ENCODE measurements around the gene SPINK14. TPM values are rescaled to one million over a fixed set of nuclear protein-coding genes. Genes with fewer than 3 reads are reported as not detected.

SPINK14 gene
- total and polyA plus RNA-seq, 4 donors: not detected

DNA sequence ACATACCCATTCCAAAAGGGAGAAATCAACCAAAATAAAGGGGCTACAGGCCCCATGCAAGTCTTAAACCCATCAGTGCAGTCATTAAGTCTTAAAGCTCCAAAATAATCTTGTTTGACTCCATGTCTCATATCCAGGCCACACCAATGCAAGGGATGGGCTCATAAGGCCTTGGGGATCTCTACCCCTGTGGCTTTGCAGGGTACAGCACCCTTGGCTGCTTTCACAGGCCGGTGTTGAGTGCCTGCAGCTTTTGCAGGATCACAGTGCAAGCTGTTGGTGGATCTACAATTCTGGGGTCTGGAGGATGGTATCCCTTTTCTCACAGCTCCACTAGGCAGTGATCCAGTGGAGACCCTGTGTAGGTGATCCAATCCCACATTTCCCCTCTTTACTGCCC, 5.0 kb upstream of the SPINK14 start:
- WGBS: 96% methylated on average over 1 of the region's 1 CpG
- Histone ChIP-seq H3K9me3 (ENCODE audit: control insufficient read depth in 4 of 4, low read length in 3 of 4) (no peaks in the 10 kb centered on the region), H3K9ac (ENCODE audit: low read depth in 1 of 2, low read length in 2 of 2) (no peak overlapping the region), H3K4me3 (ENCODE audit: low read depth in 1 of 3, low read length in 3 of 3) (no peak overlapping the region), H3K4me1 (ENCODE audit: control insufficient read depth in 4 of 4, insufficient read depth in 4 of 4, low read length in 3 of 4) (no peaks in the 10 kb centered on the region), H3K27me3 (ENCODE audit: control insufficient read depth in 4 of 4, insufficient read depth in 4 of 4, low read length in 3 of 4) (no peaks in the 10 kb centered on the region), H3K36me3 (ENCODE audit: control insufficient read depth in 4 of 4, insufficient read depth in 3 of 4, low read depth in 1 of 4, low read length in 3 of 4) (no peaks in the 10 kb centered on the region), H3K27ac (ENCODE audit: low read depth in 1 of 2, low read length in 2 of 2) (no peak overlapping the region)
- TF ChIP-seq RXRA (IDR thresholded peaks at IDR 0.05) (no peak), NR2F2 (IDR thresholded peaks at IDR 0.05) (no peak), FOXA2 (IDR thresholded peaks at IDR 0.05) (no peak), SP1 (IDR thresholded peaks at IDR 0.05) (no peak)
- TF ChIP-seq, protein P1, sequence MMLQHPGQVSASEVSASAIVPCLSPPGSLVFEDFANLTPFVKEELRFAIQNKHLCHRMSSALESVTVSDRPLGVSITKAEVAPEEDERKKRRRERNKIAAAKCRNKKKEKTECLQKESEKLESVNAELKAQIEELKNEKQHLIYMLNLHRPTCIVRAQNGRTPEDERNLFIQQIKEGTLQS (IDR thresholded peaks at IDR 0.05): no peak
- no peak for DNase-seq (ENCODE audit: low spot score)

DNA sequence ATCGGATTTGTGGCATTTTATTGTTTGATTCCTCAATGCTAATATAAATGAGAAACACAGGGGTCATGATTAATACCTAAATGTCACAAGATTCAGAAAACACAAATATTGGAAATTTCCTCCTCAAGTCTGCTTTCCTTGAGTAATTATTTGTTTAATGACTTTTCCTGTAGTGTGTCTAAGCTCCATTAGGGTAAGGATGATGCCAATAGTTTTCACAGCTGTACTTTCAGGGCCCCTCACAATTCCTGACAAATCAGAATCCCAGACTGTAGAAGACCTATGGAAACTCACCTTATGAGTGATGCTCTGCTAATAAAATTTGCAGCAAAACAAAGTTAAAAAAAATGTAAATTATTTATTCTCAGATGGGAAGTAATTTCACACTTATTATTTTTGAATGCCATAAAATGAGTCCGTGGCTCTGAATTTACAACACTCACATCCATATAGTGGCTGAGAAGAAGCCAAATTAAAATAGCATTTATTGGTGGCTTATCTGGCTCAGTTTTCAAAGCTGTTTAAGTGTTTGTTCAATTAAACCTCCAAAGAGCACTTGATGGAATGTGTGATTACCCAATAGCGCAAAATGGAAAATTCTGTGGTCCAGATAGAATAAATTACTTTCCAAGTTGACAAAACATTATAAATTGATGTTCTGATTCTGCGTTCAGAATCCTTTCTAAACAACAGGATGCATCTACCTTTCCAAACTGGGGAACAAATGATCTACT, 1.6 kb upstream of the SPINK14 start:
- 89% methylated on average over 4 of the region's 4 CpGs for WGBS
- DNase-seq (ENCODE audit: low spot score): no peak
- no peak overlapping the region for H3K27ac ChIP-seq (ENCODE audit: low read depth in 1 of 2, low read length in 2 of 2)
- H3K4me3 ChIP-seq (ENCODE audit: low read depth in 1 of 3, low read length in 3 of 3): no peak overlapping the region
- H3K36me3 ChIP-seq (ENCODE audit: control insufficient read depth in 4 of 4, insufficient read depth in 3 of 4, low read depth in 1 of 4, low read length in 3 of 4): no peaks in the 10 kb centered on the region
- no peaks in the 10 kb centered on the region for H3K4me1 ChIP-seq (ENCODE audit: control insufficient read depth in 4 of 4, insufficient read depth in 4 of 4, low read length in 3 of 4)
- TF ChIP-seq RXRA (IDR thresholded peaks at IDR 0.05) (no peak), HNF4G (IDR thresholded peaks at IDR 0.05) (no peak), EGR1 (IDR thresholded peaks at IDR 0.05; ENCODE audit: low read depth in 2 of 2) (no peak), NR2F2 (IDR thresholded peaks at IDR 0.05) (no peak), SP1 (IDR thresholded peaks at IDR 0.05) (no peak), RAD21 (IDR thresholded peaks at IDR 0.05) (no peak), HNF4A (conservative IDR thresholded peaks at IDR 0.05) (no peak), YY1 (IDR thresholded peaks at IDR 0.05) (no peak), TAF1 (conservative IDR thresholded peaks at IDR 0.05) (no peak), FOXA1 (IDR thresholded peaks at IDR 0.05) (no peak)
- TF ChIP-seq, protein P2, sequence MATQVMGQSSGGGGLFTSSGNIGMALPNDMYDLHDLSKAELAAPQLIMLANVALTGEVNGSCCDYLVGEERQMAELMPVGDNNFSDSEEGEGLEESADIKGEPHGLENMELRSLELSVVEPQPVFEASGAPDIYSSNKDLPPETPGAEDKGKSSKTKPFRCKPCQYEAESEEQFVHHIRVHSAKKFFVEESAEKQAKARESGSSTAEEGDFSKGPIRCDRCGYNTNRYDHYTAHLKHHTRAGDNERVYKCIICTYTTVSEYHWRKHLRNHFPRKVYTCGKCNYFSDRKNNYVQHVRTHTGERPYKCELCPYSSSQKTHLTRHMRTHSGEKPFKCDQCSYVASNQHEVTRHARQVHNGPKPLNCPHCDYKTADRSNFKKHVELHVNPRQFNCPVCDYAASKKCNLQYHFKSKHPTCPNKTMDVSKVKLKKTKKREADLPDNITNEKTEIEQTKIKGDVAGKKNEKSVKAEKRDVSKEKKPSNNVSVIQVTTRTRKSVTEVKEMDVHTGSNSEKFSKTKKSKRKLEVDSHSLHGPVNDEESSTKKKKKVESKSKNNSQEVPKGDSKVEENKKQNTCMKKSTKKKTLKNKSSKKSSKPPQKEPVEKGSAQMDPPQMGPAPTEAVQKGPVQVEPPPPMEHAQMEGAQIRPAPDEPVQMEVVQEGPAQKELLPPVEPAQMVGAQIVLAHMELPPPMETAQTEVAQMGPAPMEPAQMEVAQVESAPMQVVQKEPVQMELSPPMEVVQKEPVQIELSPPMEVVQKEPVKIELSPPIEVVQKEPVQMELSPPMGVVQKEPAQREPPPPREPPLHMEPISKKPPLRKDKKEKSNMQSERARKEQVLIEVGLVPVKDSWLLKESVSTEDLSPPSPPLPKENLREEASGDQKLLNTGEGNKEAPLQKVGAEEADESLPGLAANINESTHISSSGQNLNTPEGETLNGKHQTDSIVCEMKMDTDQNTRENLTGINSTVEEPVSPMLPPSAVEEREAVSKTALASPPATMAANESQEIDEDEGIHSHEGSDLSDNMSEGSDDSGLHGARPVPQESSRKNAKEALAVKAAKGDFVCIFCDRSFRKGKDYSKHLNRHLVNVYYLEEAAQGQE (IDR thresholded peaks at IDR 0.05): no peak
- TF ChIP-seq, protein P3, sequence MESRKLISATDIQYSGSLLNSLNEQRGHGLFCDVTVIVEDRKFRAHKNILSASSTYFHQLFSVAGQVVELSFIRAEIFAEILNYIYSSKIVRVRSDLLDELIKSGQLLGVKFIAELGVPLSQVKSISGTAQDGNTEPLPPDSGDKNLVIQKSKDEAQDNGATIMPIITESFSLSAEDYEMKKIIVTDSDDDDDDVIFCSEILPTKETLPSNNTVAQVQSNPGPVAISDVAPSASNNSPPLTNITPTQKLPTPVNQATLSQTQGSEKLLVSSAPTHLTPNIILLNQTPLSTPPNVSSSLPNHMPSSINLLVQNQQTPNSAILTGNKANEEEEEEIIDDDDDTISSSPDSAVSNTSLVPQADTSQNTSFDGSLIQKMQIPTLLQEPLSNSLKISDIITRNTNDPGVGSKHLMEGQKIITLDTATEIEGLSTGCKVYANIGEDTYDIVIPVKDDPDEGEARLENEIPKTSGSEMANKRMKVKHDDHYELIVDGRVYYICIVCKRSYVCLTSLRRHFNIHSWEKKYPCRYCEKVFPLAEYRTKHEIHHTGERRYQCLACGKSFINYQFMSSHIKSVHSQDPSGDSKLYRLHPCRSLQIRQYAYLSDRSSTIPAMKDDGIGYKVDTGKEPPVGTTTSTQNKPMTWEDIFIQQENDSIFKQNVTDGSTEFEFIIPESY (IDR thresholded peaks at IDR 0.05): no peak
- TF ChIP-seq, protein P4, sequence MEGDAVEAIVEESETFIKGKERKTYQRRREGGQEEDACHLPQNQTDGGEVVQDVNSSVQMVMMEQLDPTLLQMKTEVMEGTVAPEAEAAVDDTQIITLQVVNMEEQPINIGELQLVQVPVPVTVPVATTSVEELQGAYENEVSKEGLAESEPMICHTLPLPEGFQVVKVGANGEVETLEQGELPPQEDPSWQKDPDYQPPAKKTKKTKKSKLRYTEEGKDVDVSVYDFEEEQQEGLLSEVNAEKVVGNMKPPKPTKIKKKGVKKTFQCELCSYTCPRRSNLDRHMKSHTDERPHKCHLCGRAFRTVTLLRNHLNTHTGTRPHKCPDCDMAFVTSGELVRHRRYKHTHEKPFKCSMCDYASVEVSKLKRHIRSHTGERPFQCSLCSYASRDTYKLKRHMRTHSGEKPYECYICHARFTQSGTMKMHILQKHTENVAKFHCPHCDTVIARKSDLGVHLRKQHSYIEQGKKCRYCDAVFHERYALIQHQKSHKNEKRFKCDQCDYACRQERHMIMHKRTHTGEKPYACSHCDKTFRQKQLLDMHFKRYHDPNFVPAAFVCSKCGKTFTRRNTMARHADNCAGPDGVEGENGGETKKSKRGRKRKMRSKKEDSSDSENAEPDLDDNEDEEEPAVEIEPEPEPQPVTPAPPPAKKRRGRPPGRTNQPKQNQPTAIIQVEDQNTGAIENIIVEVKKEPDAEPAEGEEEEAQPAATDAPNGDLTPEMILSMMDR (IDR thresholded peaks at IDR 0.05; ENCODE audit: low read depth, low read length, missing input control): no peak
- TF ChIP-seq, protein P1 (IDR thresholded peaks at IDR 0.05): no peak
- TF ChIP-seq, protein P5, sequence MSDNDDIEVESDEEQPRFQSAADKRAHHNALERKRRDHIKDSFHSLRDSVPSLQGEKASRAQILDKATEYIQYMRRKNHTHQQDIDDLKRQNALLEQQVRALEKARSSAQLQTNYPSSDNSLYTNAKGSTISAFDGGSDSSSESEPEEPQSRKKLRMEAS (IDR thresholded peaks at IDR 0.05): no peak
- H3K9ac ChIP-seq (ENCODE audit: low read depth in 1 of 2, low read length in 2 of 2): no peak overlapping the region
- H3K27me3 ChIP-seq (ENCODE audit: control insufficient read depth in 4 of 4, insufficient read depth in 4 of 4, low read length in 3 of 4): no peaks in the 10 kb centered on the region
- no peaks in the 10 kb centered on the region for H3K9me3 ChIP-seq (ENCODE audit: control insufficient read depth in 4 of 4, low read length in 3 of 4)
